Measurements from ENCODE around the gene TAS2R14.

Gene TAS2R14

GRCh38 chr12:10909462-10909861 is 29.6 kb downstream of the TAS2R14 start, which contains the start of gene TAS2R13:
Gene TAS2R13 (minus strand): TSS chr12:10909562. CDS start chr12:10909298, 264 bp downstream.
- no peak within 1 kb of the TSS for H3K4me3 ChIP-seq (ENCODE audit: low read depth, low read length)

- H3K4me3 ChIP-seq (ENCODE audit: low read depth, low read length): no peak overlapping the region
Measured at GRCh38 chr12:10904686-10905085, 34.4 kb downstream of the TAS2R14 start.

- no peak overlapping the region for H3K4me3 ChIP-seq (ENCODE audit: low read depth, low read length)
Measured at GRCh38 chr12:10901427-10901826, 37.6 kb downstream of the TAS2R14 start.

DNA sequence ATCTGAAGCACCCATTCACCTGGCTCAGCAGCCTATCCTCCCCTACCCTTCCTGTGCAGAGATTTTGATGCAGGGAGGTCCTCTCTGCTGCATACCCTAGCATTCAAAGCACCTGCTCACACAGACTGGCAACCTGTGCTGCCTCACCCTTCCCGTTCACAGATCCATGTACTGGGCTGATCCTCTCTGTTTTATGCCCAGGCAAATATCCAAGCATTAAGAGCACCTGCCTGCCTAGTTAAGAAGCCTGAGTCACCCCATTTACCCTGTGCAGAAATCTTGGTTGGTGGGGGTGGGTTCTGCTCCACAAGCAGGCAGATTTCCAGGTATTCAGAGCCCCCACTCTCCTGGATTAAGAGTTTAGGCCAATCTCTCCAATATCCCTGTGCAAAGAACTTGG is 38.1 kb downstream of the TAS2R14 start:
- no peak overlapping the region for H3K4me3 ChIP-seq (ENCODE audit: low read depth, low read length)

- no peak overlapping the region for H3K4me3 ChIP-seq (ENCODE audit: low read depth, low read length)
Measured at GRCh38 chr12:10900530-10900929, 38.5 kb downstream of the TAS2R14 start.

GRCh38 chr12:10896854-10897253 is 42.2 kb downstream of the TAS2R14 start:
- no peak overlapping the region for H3K4me3 ChIP-seq (ENCODE audit: low read depth, low read length)

DNA sequence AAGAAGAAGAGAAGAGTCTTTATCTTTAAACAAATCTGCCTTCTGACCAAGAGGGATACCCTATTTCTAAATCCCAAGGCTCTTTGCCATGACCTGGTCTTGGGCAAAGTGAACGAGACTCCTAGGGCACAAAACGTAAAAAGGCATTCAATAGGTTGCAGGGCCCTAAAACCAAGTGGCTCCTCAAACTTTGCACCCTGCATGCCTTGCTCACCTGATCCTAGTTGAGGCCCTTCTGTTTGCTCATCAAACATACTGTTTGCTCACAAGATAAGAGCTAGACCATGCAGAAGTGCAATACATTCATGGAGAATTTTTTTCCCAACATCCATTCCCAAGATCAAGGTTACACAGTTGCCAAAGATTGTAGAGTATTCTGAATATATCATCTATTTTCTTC is 47.1 kb downstream of the TAS2R14 start:
- no peak overlapping the region for H3K4me3 ChIP-seq (ENCODE audit: low read depth, low read length)

- H3K4me3 ChIP-seq (ENCODE audit: low read depth, low read length): no peak overlapping the region
Measured at GRCh38 chr12:10889226-10889625, 49.8 kb downstream of the TAS2R14 start.

All from iPS-11a (cell line).